ENCODE data around the gene FBXO24. TPM values are rescaled to one million over a fixed set of nuclear protein-coding genes. Genes with fewer than 3 reads are reported as not detected.

The FBXO24 gene
- total and polyA plus RNA-seq, 9 of the 15 experiments (the other 6 are each of a cell fraction or from before 2014, with no cell fraction given): 0.17 to 0.95 (median 0.50) TPM

GRCh38 chr7:100614308-100614861, 28.3 kb downstream of the FBXO24 start:
- no peak for FAIRE-seq
- intact Hi-C loops (cut with micrococcal nuclease): no loop called here
- Histone ChIP-seq H3K9ac (ENCODE audit: insufficient read depth in 1 of 2, low read depth in 2 of 2, low read length in 2 of 2) (no peak overlapping the region; a peak in 1 of 4 replicates), H3K9me1 (ENCODE audit: control insufficient read depth, insufficient read depth, low read length) (no peaks in the 10 kb centered on the region), H4K20me1 (replicated peaks; ENCODE audit: control insufficient read depth, insufficient read depth, low read length) (no peaks in the 10 kb centered on the region), H3K9me3 (replicated peaks; ENCODE audit: control insufficient read depth, insufficient read depth, low read depth, low read length) (no peaks in the 10 kb centered on the region), H3K79me2 (ENCODE audit: control insufficient read depth, insufficient read depth, low read length) (peaks cover 6% of the 10 kb centered on the region; the same call in 2 of the 3 replicates), H3K27ac (ENCODE audit: extremely low read depth, low read depth, low read length) (no peak overlapping the region), H3K4me3 (no peak overlapping the region), H3K27me3 (ENCODE audit: control insufficient read depth in 2 of 2, insufficient read depth in 2 of 2, low read length in 2 of 2) (no peaks in the 10 kb centered on the region), H3K4me2 (ENCODE audit: insufficient read depth, low read length) (no peak overlapping the region), H3K4me1 (replicated peaks in 1 of 2; ENCODE audit: control insufficient read depth in 2 of 2, insufficient read depth in 2 of 2, low read length in 2 of 2) (peaks cover 19 to 28% of the 10 kb centered on the region in 2 experiments; a peak in 4 of 5 replicates), H3K36me3 (ENCODE audit: control insufficient read depth, insufficient read depth, low read length) (peaks cover 3% of the 10 kb centered on the region; the same call in 1 of the 3 replicates), H2AFZ (ENCODE audit: low read depth, low read length) (no peak overlapping the region)
- TF ChIP-seq CBX3 (IDR thresholded peaks at IDR 0.05; ENCODE audit: borderline replicate concordance in 1 of 2, low read length in 2 of 2): peak in 1 of 2 experiments; percentile 11; a peak in 1 of 3 replicates
- TF ChIP-seq ARID1B (IDR thresholded peaks at IDR 0.05): 0 out of 2 replicates have a peak, but pooled peaks have one; percentile 17
- peak; percentile 40; the same call in 1 of the 2 replicates for TF ChIP-seq SMARCA5 (IDR thresholded peaks at IDR 0.05)
- no peak for TF ChIP-seq SP1 (CRISPR knock-in tag; IDR thresholded peaks at IDR 0.05)
- TF ChIP-seq EGR1 (conservative IDR thresholded peaks at IDR 0.05): peak; percentile 56; the same call in 1 of the 2 replicates
- peak; percentile 74 for TF ChIP-seq ZNF384 (IDR thresholded peaks at IDR 0.05; ENCODE audit: low read depth, low read length)
- TF ChIP-seq KDM1A (IDR thresholded peaks at IDR 0.05): peak in 1 of 2 experiments; percentile 50; a peak in 1 of 4 replicates
- no peak for TF ChIP-seq POLR2B (IDR thresholded peaks at IDR 0.05; ENCODE audit: low read depth, partially characterized antibody)
- TF ChIP-seq TRIM24 (IDR thresholded peaks at IDR 0.05): 0 out of 4 replicates have a peak, but pooled peaks of 1 of the 2 experiments have one; percentile 5
- TF ChIP-seq SMARCE1 (IDR thresholded peaks at IDR 0.05): peak; percentile 12; the same call in 1 of the 2 replicates
- no peak for TF ChIP-seq EZH2 (IDR thresholded peaks at IDR 0.05; ENCODE audit: borderline replicate concordance, low read depth, low read length)
- peak; percentile 31; the same call in 1 of the 2 replicates for TF ChIP-seq FOSL1 (tag; conservative IDR thresholded peaks at IDR 0.05)
- TF ChIP-seq JUND (IDR thresholded peaks at IDR 0.05; ENCODE audit: borderline replicate concordance, low read depth, low read length): peak; percentile 27; the same call in 1 of the 2 replicates
- no peak for TF ChIP-seq JUND (tag; IDR thresholded peaks at IDR 0.05; ENCODE audit: borderline replicate concordance, low read depth, low read length)
- peak; percentile 56 for TF ChIP-seq ATF3 (IDR thresholded peaks at IDR 0.05)
- TF ChIP-seq ATF3 (CRISPR knock-in tag; conservative IDR thresholded peaks at IDR 0.05): no peak
- TF ChIP-seq CBFB (CRISPR knock-in tag; IDR thresholded peaks at IDR 0.05): no peak
- peak; percentile 36; the same call in 1 of the 2 replicates for TF ChIP-seq DPF2 (IDR thresholded peaks at IDR 0.05)
- peak; percentile 91 for TF ChIP-seq ZNF121 (CRISPR knock-in tag; conservative IDR thresholded peaks at IDR 0.05)
- WGBS (ENCODE audit: insufficient coverage, low coverage, missing lambda C conversion rate): 67% methylated on average over 6 of the region's 6 CpGs
- ATAC-seq: no peak
- CTCF ChIA-PET (ENCODE audit: low intra/inter-chr PET ratio): no interaction called here
- DNase-seq (ENCODE audit: extremely low read depth in 1 of 4, low spot score in 3 of 4): no peak
- in situ Hi-C loops (cut with MboI): no loop called here
- POLR2A ChIA-PET: interaction anchor here (1.2 to 5.9 kb wide), 3 partner anchors 9 to 63 kb away, joined by 5 to 54 read pairs (median 6); partner anchors contain the start of gene TFR2
- no TSS peak for BruUV-seq (replicated peaks)
